Endometrial microvascular endothelial cells (primary cell): ENCODE data around the gene BTG1. TPM values are rescaled to one million over a fixed set of nuclear protein-coding genes. Genes with fewer than 3 reads are reported as not detected.
"Not testable (repeated sequence)": the region's sequence is repeated elsewhere in the genome, so short reads cannot be mapped to it uniquely, and the experiment has no call there.

Experiments used
- in situ Hi-C: cut with HindIII; loops from 2 replicates; pipeline ENCODE4 v1.10.0; 2017; ENCODE audit warnings: low sequenced_read_pairs, low pct_unique_long_range_greater_than_20kb; ENCODE audit errors: inconsistent ontology term
- total RNA-seq: library from RNA; depleted of rRNA; stranded (reverse); fragments of >200 nt; gene quantifications from one replicate; pipeline ENCODE4 v1.2.3, GENCODE V29; 2015; ENCODE audit errors: inconsistent ontology term

The BTG1 gene
- total RNA-seq, 1 donor from 2014 or later, result 15.9 TPM

DNA sequence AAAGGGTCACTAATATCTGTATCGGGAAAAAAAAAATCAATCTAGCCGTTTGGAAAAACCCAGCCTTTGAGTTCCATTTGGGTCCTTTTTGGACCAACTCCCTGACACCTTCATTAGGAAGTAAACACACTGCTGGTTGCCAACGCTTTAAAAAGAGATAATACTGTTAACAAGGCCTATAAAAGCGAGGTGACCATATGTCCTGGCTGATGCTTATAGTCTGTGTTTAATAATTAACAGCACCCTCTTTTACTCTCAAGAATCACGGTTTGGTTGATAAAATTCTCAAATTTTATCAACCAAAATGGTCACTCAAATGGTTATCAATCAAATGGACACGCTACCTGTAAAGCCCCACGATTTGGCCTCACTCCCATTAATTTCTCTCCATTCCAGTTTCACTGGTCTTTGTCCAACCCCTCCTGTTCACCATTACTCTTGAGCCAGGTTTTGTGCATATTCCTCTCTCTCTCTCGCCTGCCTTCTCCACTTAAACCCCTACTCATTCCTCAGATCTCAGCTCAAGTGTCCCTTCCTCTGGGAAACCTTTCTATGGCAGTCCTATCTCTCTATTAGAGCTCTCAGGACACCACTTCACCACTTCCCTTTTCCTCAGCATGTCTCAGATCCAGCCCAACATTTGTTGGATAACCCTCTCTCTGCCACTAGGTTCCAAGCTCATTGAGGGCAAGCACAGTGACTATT, 9.5 kb downstream of the BTG1 start:
- in situ Hi-C loops, result no loop called here

DNA sequence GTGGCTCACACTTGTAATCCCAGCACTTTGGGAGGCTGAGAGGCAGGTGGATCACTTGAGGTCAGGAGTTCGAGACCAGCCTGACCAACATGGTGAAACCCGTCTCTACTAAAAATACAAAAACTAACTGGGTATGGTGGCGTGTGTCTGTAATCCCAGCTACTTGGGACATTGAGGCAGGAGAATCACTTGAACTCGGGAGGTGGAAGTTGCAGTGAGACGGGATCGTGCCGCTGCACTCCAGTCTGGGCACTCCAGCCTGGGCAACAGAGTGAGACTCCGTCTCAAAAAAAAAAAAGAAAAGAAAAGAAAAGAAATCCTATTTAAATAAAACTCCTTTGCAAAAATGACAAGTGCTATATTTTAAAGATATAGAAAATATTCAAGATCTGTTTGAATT, 10.1 kb downstream of the BTG1 start:
- in situ Hi-C loops, result not testable (repeated sequence)

DNA sequence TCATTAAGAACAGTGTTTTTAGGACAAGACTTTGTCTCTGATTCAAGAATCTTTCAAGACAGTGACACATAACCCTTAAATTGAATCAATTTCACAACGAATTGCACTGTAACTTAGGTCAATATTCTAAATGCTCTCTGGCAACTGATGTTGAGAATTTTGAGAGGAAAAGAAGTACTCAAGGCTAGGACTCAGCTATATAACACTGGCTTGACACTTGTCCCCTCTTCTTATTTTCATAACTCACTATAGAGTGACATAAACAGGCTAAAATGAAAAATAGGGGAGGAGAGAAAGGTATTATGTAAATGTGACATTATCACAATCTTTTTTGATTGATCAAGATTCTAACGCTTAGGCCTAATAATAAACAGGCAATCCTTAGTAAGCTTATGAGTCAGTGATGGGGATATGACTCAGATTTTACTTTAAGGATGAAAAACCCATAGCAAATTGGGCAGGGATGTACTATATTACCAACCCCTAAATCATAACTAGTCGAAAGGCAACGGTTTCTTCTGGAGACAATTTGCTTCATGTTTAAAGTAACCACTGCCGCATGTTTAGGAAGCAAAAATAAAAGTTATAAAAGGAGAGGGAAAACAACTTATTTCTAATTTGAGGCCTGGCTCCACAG, 10.9 kb downstream of the BTG1 start:
- in situ Hi-C loops, result no loop called here

- in situ Hi-C loops, result no loop called here
Observed at GRCh38 chr12:92133795-92134637, 11.6 kb downstream of the BTG1 start.

- in situ Hi-C loops, result no loop called here
Observed at GRCh38 chr12:92133171-92133570, 12.5 kb downstream of the BTG1 start.

GRCh38 chr12:92132288-92132687, 13.4 kb downstream of the BTG1 start:
- in situ Hi-C loops, result no loop called here

DNA sequence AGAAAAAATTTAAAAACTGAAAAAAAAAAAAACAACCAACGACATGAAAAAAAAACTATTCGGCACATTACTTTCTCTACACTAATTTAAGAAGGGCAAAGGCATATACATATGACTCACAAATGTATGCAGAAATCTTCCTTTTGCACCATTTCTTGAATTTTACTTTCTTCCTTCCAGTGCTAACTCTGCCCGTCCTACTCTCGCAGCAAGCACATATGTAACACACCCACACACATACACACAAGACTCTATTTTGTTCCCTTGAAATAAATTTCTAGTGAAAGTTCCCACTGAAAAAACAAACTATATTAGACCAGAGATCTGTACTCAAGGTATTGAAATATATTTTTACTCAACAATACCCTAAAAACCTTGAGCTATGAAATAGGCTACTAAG, 14.6 kb downstream of the BTG1 start:
- in situ Hi-C loops, result no loop called here

DNA sequence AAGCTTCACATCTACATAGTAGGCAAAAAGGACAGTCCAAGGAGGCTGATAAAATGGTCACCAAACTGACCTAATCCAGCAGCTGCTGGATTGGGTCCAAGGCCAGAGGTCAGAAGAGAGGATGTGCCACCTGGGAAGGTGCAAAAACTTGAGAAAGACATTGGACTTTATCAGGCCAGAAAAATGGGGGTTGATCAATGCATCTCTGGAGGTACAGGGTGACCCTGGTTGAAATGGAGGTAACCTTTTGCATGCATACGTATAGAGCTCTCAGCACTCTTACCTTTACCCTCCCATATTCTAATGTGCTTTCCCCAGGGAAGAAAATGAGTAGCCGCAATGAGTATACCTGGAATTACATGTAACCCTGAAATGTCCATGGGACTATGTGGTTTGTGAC, 16.0 kb downstream of the BTG1 start:
- in situ Hi-C loops, result no loop called here

- in situ Hi-C loops, result no loop called here
Observed at GRCh38 chr12:92128612-92129011, 17.0 kb downstream of the BTG1 start.

DNA sequence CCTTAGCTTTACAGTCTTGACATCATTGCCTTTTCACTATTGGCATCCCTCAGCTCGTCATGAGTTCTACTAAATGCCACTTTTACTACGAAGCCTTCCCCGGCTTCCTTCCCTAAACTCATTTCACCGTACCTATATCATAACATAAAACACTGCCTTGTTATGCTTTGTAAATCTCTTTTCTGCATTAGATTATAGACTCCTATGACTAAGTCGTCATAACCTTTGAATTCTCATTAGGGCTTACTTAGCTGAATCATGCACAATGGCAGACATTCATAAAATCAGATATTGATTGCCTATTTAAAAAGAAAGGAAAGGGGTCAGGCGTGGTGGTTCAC, 21.0 kb downstream of the BTG1 start:
- in situ Hi-C loops, result no loop called here

DNA sequence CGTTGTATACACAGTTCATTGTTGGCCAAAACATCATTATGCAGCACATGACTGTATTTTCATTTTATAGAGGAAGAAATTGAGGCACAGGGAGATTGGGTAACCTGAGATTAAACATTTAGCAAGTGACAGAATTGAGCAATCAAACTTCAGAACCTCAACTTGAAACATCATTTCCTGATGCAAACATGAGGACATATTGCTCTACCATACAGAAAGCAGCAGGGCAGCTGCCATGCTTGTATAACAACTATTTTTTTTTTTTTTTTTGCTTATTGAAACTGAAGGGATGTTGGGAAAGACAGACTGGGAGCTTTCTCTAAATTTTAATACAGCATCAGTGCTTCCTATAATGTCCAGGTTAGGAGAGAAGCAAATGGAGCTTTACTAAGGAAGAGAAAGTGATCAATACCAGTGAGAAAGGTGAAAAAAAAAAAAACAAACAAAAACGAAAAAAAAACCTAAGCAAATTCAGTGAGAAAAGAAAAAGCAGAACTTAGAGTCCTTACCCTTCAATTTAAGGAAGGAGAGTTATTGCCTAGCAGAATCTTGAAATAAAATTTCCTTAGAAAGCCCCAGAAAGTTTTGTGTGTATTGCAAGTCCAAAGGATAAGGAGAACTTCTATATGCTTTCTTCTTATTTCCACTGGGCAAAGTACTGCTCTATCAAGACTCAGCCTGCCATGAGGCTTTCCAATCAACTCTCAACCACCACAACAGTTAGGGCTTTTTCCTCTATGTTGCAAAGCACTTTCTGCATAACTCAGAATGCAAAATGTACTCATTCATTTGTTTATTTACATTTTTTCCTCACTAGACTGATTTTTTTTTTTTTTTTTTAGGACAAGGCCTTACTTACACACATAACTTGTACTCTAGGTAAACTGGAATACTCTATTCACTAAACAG, 21.6 kb downstream of the BTG1 start:
- in situ Hi-C loops, result no loop called here

GRCh38 chr12:92122941-92123779, 22.5 kb downstream of the BTG1 start:
- in situ Hi-C loops, result no loop called here

- in situ Hi-C loops, result no loop called here
Observed at GRCh38 chr12:92121826-92122225, 23.8 kb downstream of the BTG1 start.

GRCh38 chr12:92118826-92119536, 26.7 kb downstream of the BTG1 start:
- in situ Hi-C loops, result no loop called here

- in situ Hi-C loops, result no loop called here
Observed at GRCh38 chr12:92114834-92115233, 30.8 kb downstream of the BTG1 start.

DNA sequence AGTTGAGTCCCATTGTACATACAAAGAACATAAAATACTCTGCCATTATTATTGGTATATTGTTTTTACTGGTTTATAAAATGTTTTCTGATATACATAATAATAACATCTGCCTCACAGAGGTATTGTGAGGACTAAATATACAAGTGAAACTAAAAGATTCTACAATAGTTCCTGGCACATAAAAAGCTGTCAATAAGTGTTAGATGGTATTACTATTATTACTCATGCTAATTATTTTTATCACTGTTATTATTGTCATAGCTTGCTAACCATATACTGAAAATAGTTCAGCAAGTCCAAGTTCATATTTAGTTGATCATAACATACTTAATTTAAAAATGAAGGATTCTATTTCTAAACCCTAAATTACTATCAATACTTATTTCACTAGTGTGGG, 34.4 kb downstream of the BTG1 start:
- in situ Hi-C loops, result no loop called here

DNA sequence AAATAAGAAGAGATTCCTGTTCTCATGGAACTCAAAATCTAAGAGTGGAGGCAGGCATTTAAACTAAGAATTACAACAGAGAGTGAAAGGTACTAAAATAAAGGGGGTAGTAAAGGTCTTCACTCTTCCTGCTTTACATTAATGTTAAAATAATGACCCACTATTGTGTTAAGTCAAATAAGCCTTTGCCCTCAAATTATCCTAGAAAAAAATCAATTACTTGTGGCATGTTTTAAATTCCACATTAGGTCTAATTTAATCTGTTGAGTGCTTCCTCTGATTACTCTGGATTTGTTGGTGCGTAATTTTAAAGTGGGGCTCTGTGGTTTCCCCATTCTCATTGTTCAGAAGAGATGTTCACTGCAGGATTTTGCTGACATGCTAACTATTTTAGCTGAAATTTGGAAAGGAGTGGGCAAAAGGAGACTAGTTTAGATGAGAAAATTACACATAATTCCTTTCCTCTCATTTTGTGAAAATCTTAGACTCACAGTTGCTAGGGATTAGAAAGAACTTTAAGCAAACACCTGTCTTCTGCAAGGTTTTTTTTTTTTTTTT, 35.5 kb downstream of the BTG1 start:
- in situ Hi-C loops, result no loop called here
